Endothelial cell of umbilical vein (primary cell): ENCODE measurements around the gene CFAP107. TPM values are rescaled to one million over a fixed set of nuclear protein-coding genes. Genes with fewer than 3 reads are reported as not detected.

Experiments
- BruUV-seq: library from RNA; stranded (reverse); fragments of 400-500 nt; replicated peaks from 2 replicates; lab custom pipeline; 2021; lab: Mats Ljungman, UMichigan
- CTCF ChIA-PET: fragments of 300-600, 350-600 bp; sonication (Branson Sonifier 250); formaldehyde crosslinking; loops from one replicate; lab custom pipeline; 2021; ENCODE audit warnings: antibody characterized with exemption, inconsistent platforms; lab: Charles Lee
- POLR2A ChIA-PET: fragments of 300-600, 350-600 bp; sonication (Branson Sonifier 250); formaldehyde crosslinking; loops from one replicate; lab custom pipeline; 2021; ENCODE audit warnings: antibody characterized with exemption, inconsistent platforms; lab: Charles Lee
- DNase-seq: peaks from one replicate; pipeline ENCODE4 v3.0.0-alpha.2; 2011; ENCODE audit warnings: low read depth, low spot score
- FAIRE-seq: peaks from 2 replicates; lab custom pipeline; 2011; peaks lifted over from hg19 to GRCh38; lab: Jason Lieb, UNC
- H2AFZ ChIP-seq: 2 replicates; pipeline ENCODE4 v1.6.0; 2012; ENCODE audit warnings: low read depth, low read length, control low read depth, inconsistent platforms
- H3K27ac ChIP-seq: 2 replicates; pipeline ENCODE4 v1.5.1; 2011; ENCODE audit warnings: low read depth, mild to moderate bottlenecking, control low read depth, low read length, moderate library complexity; ENCODE audit not compliant: insufficient read depth
- H3K27me3 ChIP-seq, 2 experiments: 2 replicates each; pipeline versions ENCODE4 v1.6.0 to v1.6.1; 2011; ENCODE audit warnings: low read length in 2 of 2, mixed read lengths in 1 of 2; ENCODE audit not compliant: control insufficient read depth in 2 of 2, insufficient read depth in 2 of 2
- H3K36me3 ChIP-seq, 2 experiments: 2 replicates in 1 of 2; 3 replicates in 1 of 2; pipeline ENCODE4 v1.5.1; 2011; ENCODE audit warnings: low read length in 2 of 2, mild to moderate bottlenecking in 1 of 2, moderate library complexity in 1 of 2; ENCODE audit not compliant: control insufficient read depth in 2 of 2, insufficient read depth in 2 of 2; ENCODE audit errors: extremely low read depth in 1 of 2
- H3K4me1 ChIP-seq: 3 replicates; pipeline ENCODE4 v1.5.1; 2011; ENCODE audit warnings: mild to moderate bottlenecking, low read length; ENCODE audit not compliant: control insufficient read depth, insufficient read depth; ENCODE audit errors: extremely low read depth
- H3K4me2 ChIP-seq: 2 replicates; pipeline ENCODE4 v1.6.1; 2011; ENCODE audit warnings: low read length, control low read depth, mixed read lengths; ENCODE audit not compliant: insufficient read depth
- H3K4me3 ChIP-seq, 3 experiments: fragments of 200-600 bp in 1 of 3; sonication (generic), shearing (Covaris generic) in 1 of 3; replicated peaks in 1 of 3; 2 replicates each; pipeline ENCODE4 v1.5.1; 2011 to 2016; ENCODE audit warnings: control low read depth in 3 of 3, low read length in 3 of 3, mild to moderate bottlenecking in 2 of 3, inconsistent platforms in 1 of 3, low read depth in 1 of 3, moderate library complexity in 1 of 3; ENCODE audit not compliant: insufficient read depth in 1 of 3
- H3K79me2 ChIP-seq: 2 replicates; pipeline ENCODE4 v1.6.0; 2012; ENCODE audit warnings: low read length, inconsistent platforms; ENCODE audit not compliant: control insufficient read depth, insufficient read depth
- H3K9ac ChIP-seq: replicated peaks from 2 replicates; pipeline ENCODE3; 2011; ENCODE audit warnings: low read length, control low read depth; ENCODE audit not compliant: insufficient read depth; ENCODE audit errors: extremely low read depth
- H3K9me1 ChIP-seq: replicated peaks from 3 replicates; pipeline ENCODE4 v1.6.0; 2011; ENCODE audit warnings: mild to moderate bottlenecking, low read length; ENCODE audit not compliant: control insufficient read depth, insufficient read depth; ENCODE audit errors: extremely low read depth
- H3K9me3 ChIP-seq: replicated peaks from 2 replicates; pipeline ENCODE4 v1.5.1; 2012; ENCODE audit warnings: low read length, inconsistent platforms; ENCODE audit not compliant: control insufficient read depth, insufficient read depth
- H4K20me1 ChIP-seq: replicated peaks from 2 replicates; pipeline ENCODE3; 2011; ENCODE audit warnings: mild to moderate bottlenecking, low read length; ENCODE audit not compliant: control insufficient read depth, insufficient read depth; ENCODE audit errors: extremely low read depth
- CTCF ChIP-seq, 2 donors: IDR thresholded peaks; 1 replicate in 1 of 2; 2 replicates in 1 of 2; pipeline ENCODE4 v1.5.1; 2011; ENCODE audit warnings: low read length in 2 of 2, mild to moderate bottlenecking in 2 of 2, moderate library complexity in 2 of 2, control low read depth in 1 of 2, inconsistent platforms in 1 of 2, low read depth in 1 of 2; ENCODE audit not compliant: insufficient read depth in 1 of 2; ENCODE audit errors: extremely low read depth in 1 of 2
- EZH2 ChIP-seq: IDR thresholded peaks from 2 replicates; pipeline ENCODE4 v1.6.1; 2012; ENCODE audit warnings: borderline replicate concordance, low read depth, mild to moderate bottlenecking, moderate library complexity, low read length, inconsistent platforms; ENCODE audit not compliant: severe bottlenecking
- FOS ChIP-seq: IDR thresholded peaks from 2 replicates; pipeline ENCODE4 v1.6.1; 2011; ENCODE audit warnings: mild to moderate bottlenecking, low read length, moderate library complexity, borderline replicate concordance; ENCODE audit not compliant: insufficient read depth
- GATA2 ChIP-seq: IDR thresholded peaks from 2 replicates; pipeline ENCODE4 v1.7.0; 2011; ENCODE audit warnings: low read depth, mild to moderate bottlenecking, moderate library complexity, mixed read lengths, low read length; ENCODE audit not compliant: insufficient read length, insufficient read depth
- JUN ChIP-seq: IDR thresholded peaks from 2 replicates; pipeline ENCODE4 v1.6.1; 2011; ENCODE audit warnings: borderline replicate concordance, low read depth; ENCODE audit not compliant: insufficient read length, insufficient read depth
- MAX ChIP-seq: IDR thresholded peaks from 2 replicates; pipeline ENCODE4 v1.6.1; 2011; ENCODE audit not compliant: insufficient read depth, insufficient read length
- MYC ChIP-seq: IDR thresholded peaks from one replicate; pipeline ENCODE4 v1.6.1; 2011; ENCODE audit warnings: mild to moderate bottlenecking, low read depth, low read length
- POLR2A ChIP-seq: IDR thresholded peaks from 2 replicates; pipeline ENCODE4 v1.6.1; 2012; ENCODE audit warnings: low read depth, mild to moderate bottlenecking, control low read depth, low read length
- POLR2AphosphoS5 ChIP-seq: IDR thresholded peaks from 2 replicates; pipeline ENCODE4 v1.6.1; 2012; ENCODE audit warnings: low read depth, mild to moderate bottlenecking, control low read depth, low read length, moderate library complexity; ENCODE audit not compliant: insufficient read depth
- dilution Hi-C: fragments of 300-500 bp; cut with MboI; formaldehyde crosslinking; loops from one replicate; pipeline ENCODE4 v1.15.0; 2019; ENCODE audit warnings: low sequenced_read_pairs; ENCODE audit not compliant: extremely low pct_ligation_motif_present
- intact Hi-C: fragments of 100-400 bp; cut with micrococcal nuclease; formaldehyde crosslinking; loops from one replicate; pipeline ENCODE4 v1.10.0; 2022
- polyA plus RNA-seq, 4 experiments: library from polyadenylated mRNA; depleted of rRNA in 3 of 4; stranded (reverse) in 3 of 4; unstranded in 1 of 4; fragments of >200 nt; gene quantifications; 2 replicates each; pipeline versions ENCODE4 v1.2.1 to v1.2.3, GENCODE V29; 2011 to 2012; ENCODE audit warnings: missing spikeins in 1 of 4
- total RNA-seq: library from RNA; stranded (reverse); gene quantifications from 2 replicates; pipeline ENCODE4 v1.2.3, GENCODE V29; 2021

Gene CFAP107
- total and polyA plus RNA-seq, 2 donors (not counting 3 experiments of a cell fraction or from before 2014, with no cell fraction given) = not detected

GRCh38 chr1:12709696-12710095, 36.3 kb upstream of the CFAP107 start:
- Histone ChIP-seq H3K27me3 (no peaks in the 10 kb centered on the region), H3K4me2 (no peak overlapping the region), H2AFZ (no peak overlapping the region), H4K20me1 (no peaks in the 10 kb centered on the region), H3K79me2 (no peaks in the 10 kb centered on the region), H3K36me3 (no peaks in the 10 kb centered on the region), H3K4me1 (no peaks in the 10 kb centered on the region), H3K9me3 (no peaks in the 10 kb centered on the region), H3K9ac (no peak overlapping the region), H3K27ac (no peak overlapping the region), H3K4me3 (no peak overlapping the region), H3K9me1 (no peaks in the 10 kb centered on the region)
- intact Hi-C loops (no loop called here), dilution Hi-C loops (no loop called here)
- POLR2A ChIA-PET = no interaction called here
- CTCF ChIA-PET = no interaction called here
- FAIRE-seq (no peak), DNase-seq (no peak)
- no peak for TF ChIP-seq EZH2
- TF ChIP-seq POLR2A = no peak
- no peak for TF ChIP-seq MAX
- TF ChIP-seq JUN = no peak
- TF ChIP-seq GATA2 = no peak
- TF ChIP-seq CTCF (IDR thresholded peaks at IDR 0.05; ENCODE audit: extremely low read depth in 1 of 2, insufficient read depth in 1 of 2, low read depth in 1 of 2, low read length in 2 of 2) = no peak
- TF ChIP-seq FOS = no peak
- TF ChIP-seq MYC = no peak
- no peak for TF ChIP-seq POLR2AphosphoS5
- BruUV-seq = no TSS peak
